IPS-11a (cell line): Measurements from ENCODE around the gene ARHGAP42.

ENCODE experiments used
- H3K4me3 ChIP-seq: one replicate; pipeline ENCODE4 v1.5.1; 2013; ENCODE audit warnings: low read depth, low read length, control low read depth

The ARHGAP42 gene

DNA sequence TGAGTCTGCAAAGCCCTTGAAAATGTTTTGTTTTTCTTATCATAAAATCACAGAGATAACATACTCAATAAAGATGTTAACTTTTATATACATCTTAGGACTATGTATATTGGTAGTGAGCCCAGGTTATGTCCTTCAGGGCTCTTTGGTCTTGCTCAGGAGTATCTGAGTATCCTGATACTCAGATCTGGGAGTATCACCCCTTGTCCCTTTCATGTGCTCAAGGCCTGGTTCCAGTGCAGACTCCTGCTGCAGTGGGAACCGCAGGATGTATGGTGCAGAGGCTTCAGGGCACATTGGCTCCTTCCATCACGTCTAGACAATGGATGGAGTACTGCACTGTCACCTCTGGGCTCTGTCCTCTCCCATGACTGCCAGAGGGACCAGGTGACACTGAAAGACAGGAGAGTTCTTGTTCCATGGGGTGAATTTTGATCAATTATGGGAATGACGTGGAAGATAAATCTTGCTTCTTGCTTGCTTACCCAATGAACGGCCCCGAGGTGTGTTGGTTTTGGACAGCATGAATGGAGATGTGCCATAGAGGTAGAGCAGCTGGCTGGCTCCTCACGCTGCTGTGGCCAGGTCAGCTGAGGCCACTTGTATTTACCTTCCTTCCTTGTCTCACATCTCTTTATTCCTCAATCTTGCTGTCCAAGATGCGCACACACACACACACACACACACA is 215.5 kb downstream of the ARHGAP42 start:
- no peak overlapping the region for H3K4me3 ChIP-seq

DNA sequence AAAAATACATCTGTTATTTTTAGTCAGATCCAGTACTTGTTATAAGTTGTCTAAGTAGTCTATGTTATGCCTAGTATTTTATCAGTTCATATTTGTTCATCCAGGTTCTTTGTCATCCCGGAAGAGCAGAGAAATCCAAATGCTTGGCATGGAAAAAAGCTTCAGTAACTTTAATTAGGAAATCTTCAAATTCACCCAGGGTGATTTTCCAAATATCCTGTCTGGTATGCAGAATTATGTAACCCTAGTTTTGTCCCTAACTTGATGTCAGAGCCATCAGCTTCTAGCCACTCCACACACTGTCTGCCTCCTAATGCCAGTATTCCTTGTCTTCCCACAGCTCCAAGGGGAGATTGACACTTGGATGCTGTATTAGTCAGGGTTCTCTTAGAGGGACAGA is 216.2 kb downstream of the ARHGAP42 start:
- H3K4me3 ChIP-seq, result no peak overlapping the region

DNA sequence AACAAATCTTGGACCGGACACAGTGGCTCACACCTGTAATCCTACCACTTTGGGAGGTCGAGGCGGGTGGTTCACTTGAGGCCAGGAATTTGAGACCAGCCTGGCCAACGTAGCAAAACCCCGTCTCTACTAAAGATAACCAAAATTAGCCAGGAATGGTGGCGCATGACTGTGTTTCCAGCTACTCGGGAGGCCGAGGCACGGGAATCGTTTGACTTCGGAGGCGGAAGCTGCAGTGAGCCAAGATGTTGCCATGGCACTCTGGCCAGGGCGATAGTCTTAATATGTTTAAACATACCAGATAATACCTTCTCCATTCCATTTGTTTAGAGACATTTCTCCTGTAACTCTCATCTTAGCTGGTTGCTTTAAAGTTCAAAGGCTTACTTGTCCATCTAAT is 218.6 kb downstream of the ARHGAP42 start:
- H3K4me3 ChIP-seq, result no peak overlapping the region

DNA sequence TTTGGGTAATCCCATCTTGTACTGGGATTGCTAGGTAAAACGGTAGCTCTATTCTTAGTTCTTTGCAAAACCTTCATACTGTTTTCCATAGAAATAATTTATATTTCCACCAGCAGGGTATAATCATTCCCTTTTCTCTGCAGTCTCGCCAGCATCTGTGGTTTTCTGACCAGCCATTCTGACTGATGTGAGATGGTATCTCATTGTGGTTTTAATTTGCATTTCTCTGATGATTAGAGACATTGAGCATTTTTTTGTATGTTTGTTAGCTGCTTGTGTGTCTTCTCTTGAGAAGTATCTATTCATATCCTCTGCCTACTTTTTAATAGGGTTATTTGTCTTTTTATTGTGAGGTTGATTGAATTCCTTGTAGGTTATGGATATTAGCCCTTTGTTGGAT is 221.7 kb downstream of the ARHGAP42 start:
- H3K4me3 ChIP-seq, result no peak overlapping the region

DNA sequence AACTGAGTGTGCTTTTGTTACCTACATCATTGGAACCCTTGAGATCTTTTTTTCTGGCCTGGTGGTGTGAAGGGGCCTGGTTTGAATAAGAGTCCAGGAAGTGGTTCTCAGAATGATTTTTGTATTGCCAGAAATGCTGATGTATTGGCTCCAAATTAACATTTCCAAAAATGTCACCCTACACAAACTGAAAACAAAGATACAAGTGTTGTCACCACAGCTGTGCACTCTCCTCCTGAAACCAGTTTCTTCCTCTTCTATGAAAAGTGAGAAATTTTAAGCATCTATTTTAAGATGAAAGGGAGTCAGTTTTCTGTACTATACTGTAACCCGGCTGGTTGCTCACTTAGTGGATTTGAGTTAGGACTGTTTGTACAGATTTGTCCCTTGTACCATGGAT is 223.7 kb downstream of the ARHGAP42 start:
- no peak overlapping the region for H3K4me3 ChIP-seq

DNA sequence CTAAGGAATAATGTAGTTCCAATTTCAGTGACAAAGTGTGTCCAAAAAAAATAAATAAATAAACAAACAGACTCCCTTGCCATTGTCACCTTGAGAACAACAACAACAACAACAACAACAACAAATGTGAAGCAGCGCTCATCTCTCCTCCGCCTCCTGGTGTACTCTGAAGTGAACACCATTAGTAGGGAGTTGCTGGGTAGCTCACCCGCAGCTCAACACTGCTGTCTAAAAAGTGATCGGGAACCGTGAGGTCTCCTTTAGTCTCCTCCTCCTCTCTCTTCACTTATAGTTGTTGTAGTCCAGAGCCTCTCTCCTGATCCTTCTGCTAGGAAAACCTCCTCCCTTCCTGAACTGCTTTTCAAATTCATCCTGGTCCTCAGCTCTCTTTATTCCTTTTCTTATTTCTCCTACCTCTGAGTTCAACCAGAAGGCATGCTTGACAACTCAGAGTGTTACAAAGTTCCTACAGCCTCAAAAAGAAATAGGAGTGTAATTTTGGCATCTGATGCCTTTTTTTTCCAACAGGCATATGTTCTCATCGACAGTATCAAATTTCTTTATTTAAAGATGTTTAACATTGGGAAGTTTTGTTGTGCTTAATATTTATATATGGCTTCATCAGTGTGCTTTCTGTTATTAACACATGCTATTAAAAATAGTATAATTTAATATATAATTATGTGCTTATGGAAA is 227.5 kb downstream of the ARHGAP42 start:
- no peak overlapping the region for H3K4me3 ChIP-seq

DNA sequence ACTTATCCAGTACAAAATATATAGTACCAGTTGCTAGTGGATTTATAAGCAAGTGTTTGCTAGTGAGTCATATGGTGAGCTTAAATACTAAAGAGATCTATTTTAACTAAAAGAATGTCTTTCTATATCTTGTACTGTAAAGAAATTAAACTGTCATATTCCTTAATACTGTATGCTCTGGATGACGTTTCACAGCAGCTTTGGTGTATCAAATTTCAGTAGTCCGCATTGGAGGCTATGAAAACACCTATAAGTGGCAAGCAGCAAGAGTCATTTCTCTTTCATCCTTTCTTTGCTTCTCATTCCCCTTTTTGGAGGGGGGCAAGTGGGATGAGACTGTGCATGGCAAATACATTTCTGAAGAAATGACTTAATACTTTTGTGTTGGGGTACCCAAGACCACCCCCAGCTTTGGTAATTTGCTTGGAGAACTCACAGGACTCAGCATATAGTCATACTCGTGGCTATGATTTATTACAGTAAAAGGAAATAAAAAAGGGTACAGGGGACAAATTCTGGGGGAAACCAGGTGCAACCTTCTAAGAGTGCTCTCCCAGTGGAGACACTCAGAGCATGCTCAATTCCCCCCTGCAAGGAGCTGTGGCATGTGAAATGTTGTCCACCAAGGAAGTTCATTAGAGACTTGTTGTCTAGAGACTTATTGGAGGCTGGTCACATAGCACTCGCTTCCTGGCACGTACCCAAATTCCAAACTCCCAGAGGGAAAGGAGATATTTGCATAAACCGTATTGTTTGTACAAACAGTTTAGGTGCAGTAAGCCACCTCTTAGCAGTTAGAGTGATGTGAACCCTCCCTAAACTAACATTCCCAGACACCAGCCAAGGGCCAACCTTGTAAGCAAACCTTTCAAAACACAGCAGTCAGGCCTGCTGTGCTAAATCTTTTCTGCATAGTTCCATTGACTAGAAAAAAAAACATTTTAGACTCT is 231.7 kb downstream of the ARHGAP42 start:
- H3K4me3 ChIP-seq, result no peak overlapping the region

DNA sequence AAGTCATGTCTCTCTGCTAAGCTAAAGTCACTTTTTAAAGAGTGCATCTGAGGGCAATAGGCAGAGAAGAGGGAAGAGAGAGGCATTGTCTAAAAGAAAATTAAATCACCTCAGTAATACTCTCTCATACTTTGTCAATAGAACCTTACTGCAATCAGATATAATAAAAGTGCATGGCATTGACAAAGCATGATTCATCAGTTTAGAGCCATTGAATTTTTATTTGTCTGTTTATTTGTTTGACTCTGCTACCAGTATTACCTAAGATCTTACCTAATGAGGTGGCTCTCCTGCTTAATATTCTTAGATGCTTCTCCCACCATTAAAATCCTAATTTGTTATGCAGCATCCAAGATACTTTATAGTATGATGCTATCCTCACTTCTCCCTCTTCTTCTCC is 233.5 kb downstream of the ARHGAP42 start:
- H3K4me3 ChIP-seq, result no peak overlapping the region

DNA sequence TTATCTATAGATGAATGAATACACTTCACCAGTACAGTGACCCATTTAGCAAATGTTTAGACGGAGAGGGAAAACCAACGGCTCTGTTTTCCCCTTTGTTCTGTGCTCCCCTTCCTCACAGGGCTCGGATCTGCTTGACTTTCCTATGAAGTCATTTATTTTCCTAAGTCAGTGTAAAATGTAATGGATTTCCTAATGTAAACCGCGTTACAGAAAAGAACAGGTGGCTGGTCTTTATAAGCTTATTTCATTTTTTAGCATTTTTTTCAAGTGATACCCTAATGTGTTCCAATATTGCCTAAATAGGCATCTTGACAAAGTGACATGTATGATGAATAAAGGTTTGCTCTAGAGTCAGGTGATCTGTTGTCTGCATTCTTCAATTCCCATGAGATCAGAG is 235.0 kb downstream of the ARHGAP42 start:
- no peak overlapping the region for H3K4me3 ChIP-seq

DNA sequence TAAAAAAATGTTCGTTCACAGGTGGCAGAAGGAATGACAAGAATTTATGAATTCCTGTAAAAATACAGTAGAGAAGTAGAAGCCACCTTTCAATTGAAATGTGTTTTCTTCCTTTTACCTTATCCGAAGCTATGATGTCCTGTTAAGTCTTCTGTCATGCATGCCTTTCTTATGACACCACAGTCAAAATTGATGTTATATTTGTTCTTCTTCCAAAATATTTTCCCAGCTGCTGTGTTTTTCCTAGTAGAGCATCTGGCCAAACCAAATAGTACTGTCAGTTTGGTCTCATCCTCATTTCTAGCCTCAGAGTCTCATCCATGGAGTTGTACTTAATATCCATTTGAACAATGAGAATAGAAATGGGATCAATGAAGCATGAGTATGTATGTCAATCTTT is 236.5 kb downstream of the ARHGAP42 start:
- H3K4me3 ChIP-seq, result no peak overlapping the region

DNA sequence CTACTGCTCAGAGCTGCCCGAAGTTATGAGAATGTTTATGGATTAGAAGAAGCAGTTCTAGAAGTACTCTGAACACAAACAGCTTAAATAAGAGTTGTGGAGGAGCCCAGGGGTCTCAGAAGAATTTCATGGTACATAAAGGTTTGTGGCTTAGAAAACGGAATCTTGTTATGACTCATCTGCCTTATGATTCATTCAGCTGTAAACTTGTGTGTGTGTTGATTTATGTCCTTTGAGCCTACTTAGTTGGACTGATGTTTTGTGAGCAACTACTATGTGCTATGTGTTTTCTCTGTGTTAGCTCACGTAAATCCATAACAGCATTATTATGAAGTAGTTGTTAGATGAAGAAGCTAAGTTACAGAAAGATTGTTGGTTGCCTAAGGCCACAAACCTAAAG is 238.8 kb downstream of the ARHGAP42 start:
- H3K4me3 ChIP-seq, result no peak overlapping the region

DNA sequence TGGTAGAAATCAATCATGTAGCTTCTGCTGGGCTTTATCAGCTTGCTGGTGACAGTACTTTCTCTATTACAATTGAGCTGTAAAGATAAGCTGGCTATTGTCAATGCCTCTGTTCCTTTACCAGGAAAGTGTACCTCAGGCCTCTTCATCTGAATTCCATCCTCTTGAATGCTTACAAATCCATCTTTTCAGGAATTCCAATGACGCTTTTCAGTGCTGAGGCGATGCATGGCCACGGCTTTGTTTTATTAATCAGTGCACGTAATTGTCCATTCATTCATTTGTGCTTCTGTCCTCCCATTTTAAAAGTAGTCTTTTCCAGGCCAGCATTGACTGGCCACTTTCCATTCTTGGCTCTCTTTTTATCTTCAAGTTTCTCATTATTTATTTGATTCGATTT is 240.5 kb downstream of the ARHGAP42 start:
- no peak overlapping the region for H3K4me3 ChIP-seq

DNA sequence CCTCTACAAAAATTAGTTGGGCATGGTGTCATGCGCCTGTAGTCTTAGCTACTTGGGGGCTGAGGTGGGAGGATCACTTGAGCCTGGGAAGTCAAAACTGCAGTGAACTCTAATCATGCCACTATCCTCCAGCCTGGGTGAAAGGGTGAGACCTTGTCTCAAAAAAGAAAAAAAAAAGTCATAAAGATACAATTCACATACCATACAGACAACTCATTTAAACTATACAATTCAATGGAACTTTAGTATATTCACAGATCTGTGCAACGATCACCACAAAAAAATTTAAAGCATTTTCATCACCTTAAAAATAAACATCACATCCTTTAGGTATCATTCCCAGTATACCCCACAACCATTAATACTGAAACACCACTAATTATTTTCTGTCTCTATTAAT is 241.3 kb downstream of the ARHGAP42 start:
- H3K4me3 ChIP-seq, result no peak overlapping the region

DNA sequence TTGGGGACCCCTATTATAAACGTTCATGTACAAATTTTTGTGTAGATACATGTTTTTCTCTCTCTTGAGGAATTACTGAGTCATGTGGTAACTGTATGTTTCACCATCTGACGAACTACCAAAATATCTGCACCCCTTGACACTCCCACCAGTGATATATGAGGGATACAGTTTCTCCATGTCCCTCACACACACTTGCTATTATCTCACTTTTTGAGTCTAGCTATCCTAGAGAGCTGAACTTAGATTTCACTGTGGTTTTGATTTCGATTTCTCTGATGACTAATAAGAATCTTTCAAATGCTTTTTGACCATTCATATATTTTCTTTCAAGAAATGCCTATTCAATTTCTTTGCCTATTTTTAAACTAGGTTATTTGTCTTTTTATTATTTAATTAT is 242.3 kb downstream of the ARHGAP42 start:
- H3K4me3 ChIP-seq, result no peak overlapping the region

DNA sequence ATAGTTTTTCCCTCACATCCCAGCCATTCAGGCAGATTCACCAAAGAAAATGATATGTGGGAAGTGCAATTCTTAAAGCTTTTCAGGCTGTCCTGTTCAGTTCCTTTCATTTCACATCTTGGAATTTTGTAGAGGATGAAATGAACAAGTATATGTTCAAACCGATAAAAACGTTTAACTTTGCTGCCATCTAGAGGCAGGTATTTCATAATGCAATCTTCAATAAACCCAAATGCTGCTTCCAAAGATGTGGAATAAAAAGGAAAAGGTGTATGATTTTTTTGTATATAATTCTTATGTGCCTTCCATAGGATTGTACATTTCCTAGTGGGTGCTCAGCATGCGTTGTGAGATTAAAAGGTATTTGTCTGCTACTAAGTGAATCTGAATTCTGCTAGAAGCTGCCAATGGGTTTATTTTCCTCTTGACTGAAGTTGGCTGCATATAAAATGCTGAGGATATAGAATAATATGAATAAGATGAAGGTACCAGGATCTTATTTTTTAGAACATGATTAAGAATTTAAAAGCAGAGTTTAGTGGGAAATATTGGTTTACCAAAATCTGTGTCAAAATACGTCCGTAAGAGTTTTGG is 243.2 kb downstream of the ARHGAP42 start:
- no peak overlapping the region for H3K4me3 ChIP-seq

DNA sequence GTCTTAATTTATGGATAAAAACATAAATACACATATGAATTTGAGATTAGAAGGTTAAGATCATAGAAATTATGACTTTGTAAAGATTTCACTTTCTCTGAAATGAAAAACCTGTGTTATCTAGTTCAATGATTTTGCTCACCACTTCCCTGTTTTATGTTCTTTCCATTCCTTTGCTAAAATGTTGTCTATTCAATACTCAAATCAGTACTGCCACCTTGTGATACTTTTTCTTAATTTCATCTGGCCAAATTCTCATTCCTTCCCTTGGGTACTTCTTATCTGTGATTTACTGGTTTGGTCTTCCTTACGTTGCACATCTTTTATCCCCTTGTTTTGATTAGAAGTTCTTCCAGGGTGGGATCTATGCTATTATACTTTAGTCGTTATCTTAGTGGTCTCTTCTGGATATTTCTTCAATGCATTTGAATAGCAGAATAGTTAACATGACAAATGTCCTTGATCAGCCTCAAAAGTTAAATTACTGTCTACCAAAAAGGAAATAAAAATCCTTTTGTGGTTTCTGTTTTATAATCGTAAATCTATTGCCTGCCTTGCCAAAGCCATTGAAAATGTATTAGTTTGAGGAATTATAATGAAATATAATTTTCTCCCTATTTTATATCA is 245.5 kb downstream of the ARHGAP42 start:
- H3K4me3 ChIP-seq, result no peak overlapping the region

DNA sequence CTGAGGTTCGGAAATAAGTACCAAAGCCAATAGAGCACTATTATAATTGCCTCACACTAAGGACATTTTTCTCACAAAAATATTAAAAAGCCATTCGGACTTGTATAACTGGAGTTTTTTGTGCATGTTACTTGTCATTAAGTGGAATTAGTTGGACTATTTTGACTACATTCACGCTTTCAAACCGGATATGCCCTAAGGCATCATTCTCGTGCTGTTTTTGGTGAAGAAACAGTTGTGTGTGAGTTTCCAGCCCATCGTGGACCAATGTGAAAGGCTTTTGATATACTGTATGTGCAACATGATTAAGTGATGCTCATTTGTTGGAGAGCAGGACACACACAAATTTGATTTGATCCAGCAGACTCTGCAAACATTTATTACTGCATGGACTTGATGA is 249.7 kb downstream of the ARHGAP42 start:
- H3K4me3 ChIP-seq, result no peak overlapping the region

DNA sequence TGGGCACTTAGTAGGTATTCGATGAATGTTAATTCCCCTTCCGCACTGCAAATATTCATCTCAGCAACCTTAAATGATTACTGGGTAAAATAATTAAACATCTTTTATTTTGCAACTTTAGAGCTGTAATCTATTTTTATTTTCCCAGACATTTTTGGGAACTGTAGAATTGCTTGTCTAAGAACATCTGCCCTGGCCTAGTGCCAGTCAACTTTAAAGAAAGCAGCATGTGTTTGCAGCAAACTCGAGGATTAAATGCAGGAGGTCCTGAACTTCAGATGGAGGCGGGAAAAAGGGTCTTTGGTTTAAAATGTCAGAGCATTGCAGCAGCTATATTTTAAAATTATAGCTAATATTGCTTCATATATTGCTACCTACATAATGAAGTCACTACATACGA is 252.5 kb downstream of the ARHGAP42 start:
- no peak overlapping the region for H3K4me3 ChIP-seq

DNA sequence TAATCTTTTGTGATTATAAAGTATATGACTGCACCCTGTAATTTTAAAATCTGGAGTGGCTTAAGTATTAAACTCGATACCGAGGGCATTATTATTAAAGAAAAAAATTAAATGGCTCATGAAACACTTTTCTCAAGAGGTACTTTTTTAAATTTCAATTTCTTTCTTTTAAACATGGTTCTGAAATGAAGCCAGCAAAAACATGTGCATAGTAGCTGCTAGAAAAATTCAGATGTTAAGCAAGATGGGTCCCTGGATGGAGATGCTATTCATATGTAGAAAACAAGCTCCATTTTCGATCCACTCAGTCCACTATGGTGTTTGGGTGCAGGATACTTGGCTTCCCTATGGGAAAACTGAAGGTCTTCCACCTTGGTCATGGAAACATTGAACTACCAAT is 253.0 kb downstream of the ARHGAP42 start:
- H3K4me3 ChIP-seq, result no peak overlapping the region

DNA sequence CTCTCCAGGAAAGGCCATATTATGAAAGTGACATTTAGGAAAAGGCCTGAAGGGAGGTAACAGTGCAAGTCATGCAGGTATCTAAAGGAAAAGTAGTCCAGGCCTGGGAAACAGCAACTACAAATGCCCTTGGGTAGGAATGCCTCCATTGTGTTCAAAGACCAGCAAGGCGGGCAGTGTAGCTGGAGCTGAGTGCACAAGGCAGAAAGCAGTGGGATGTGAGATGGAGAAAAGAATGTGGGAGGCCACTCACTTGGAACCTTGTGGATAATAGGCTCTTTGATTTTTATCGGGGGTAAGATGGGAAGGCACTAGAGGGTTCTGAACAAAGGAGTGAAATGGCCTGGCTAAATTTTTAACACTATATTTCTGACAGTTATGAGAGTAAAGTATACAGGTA is 253.9 kb downstream of the ARHGAP42 start:
- H3K4me3 ChIP-seq, result no peak overlapping the region

DNA sequence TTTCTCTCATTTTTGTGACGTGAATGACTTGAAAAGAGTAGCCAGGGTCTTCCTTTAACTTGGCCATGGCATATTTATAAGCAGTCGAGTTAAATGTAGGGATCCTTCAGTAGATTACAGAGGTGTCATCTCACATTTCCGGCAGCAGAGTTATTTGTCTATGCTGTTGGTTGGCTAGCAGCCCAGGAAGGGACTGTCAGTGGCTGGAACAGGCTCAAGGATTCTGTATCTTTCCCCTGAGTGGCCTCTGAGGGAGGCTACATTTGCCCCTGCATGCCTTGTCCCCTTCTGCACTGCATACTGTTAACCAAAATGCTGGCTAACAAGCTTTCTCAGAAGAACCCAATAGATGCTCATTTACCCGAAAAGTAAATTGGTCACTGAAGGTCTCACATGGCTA is 254.9 kb downstream of the ARHGAP42 start:
- no peak overlapping the region for H3K4me3 ChIP-seq
